ENCODE results near the gene TSPYL1.

TSPYL1 gene

GRCh38 chr6:116247285-116247684, 32.4 kb downstream of the TSPYL1 start:
- no peak for TF ChIP-seq CTCF (conservative IDR thresholded peaks at IDR 0.05)
- no peak overlapping the region for H3K27ac ChIP-seq

- H3K27ac ChIP-seq: no peak overlapping the region
- TF ChIP-seq CTCF (conservative IDR thresholded peaks at IDR 0.05): no peak
- TF ChIP-seq ZFX (IDR thresholded peaks at IDR 0.05): no peak
These were observed 33.6 kb downstream of the TSPYL1 start for GRCh38 chr6:116246089-116246488.

GRCh38 chr6:116244284-116244683, 35.4 kb downstream of the TSPYL1 start:
- no peak overlapping the region; the same call in 1 of the 2 replicates for H3K27ac ChIP-seq
- TF ChIP-seq CTCF (conservative IDR thresholded peaks at IDR 0.05) (no peak), ZFX (IDR thresholded peaks at IDR 0.05) (no peak)

GRCh38 chr6:116239856-116240255, 39.9 kb downstream of the TSPYL1 start:
- H3K27ac ChIP-seq: no peak overlapping the region
- TF ChIP-seq ZFX (IDR thresholded peaks at IDR 0.05) (no peak), CTCF (conservative IDR thresholded peaks at IDR 0.05) (no peak)

GRCh38 chr6:116239256-116239655, 40.5 kb downstream of the TSPYL1 start:
- TF ChIP-seq ZFX (IDR thresholded peaks at IDR 0.05): no peak
- no peak overlapping the region for H3K27ac ChIP-seq

GRCh38 chr6:116238083-116238482, 41.6 kb downstream of the TSPYL1 start:
- TF ChIP-seq ZFX (IDR thresholded peaks at IDR 0.05) (no peak), CTCF (conservative IDR thresholded peaks at IDR 0.05) (no peak)
- H3K27ac ChIP-seq: no peak overlapping the region

GRCh38 chr6:116234689-116235088, 45.0 kb downstream of the TSPYL1 start:
- TF ChIP-seq ZFX (IDR thresholded peaks at IDR 0.05) (no peak), CTCF (conservative IDR thresholded peaks at IDR 0.05) (no peak)
- no peak overlapping the region for H3K27ac ChIP-seq

GRCh38 chr6:116229287-116229913, 50.3 kb downstream of the TSPYL1 start:
- H3K27ac ChIP-seq: no peak overlapping the region
- TF ChIP-seq ZFX (IDR thresholded peaks at IDR 0.05): no peak
- TF ChIP-seq CTCF (conservative IDR thresholded peaks at IDR 0.05): no peak

Measured in C4-2B (cell line).